Smooth muscle cell (in vitro differentiated cells): ENCODE results near the gene DENND5A. TPM values are rescaled to one million over a fixed set of nuclear protein-coding genes. Genes with fewer than 3 reads are reported as not detected.

Experiments used
- DNase-seq: peaks from one replicate; lab custom pipeline; 2025; ENCODE audit not compliant: unreplicated experiment; lab: John Stamatoyannopoulos, UW
- H2AFZ ChIP-seq: fragments of 200-600 bp; sonication (generic); 2 replicates; pipeline ENCODE4 v1.6.0; 2016; ENCODE audit warnings: antibody characterized with exemption, low read depth, mild to moderate bottlenecking
- H3F3A ChIP-seq: fragments of 200-600 bp; sonication (generic); 2 replicates; pipeline ENCODE4 v1.6.0; 2017; ENCODE audit warnings: antibody characterized with exemption, low read depth
- H3K27ac ChIP-seq: fragments of 200-600 bp; sonication (generic); 2 replicates; pipeline ENCODE4 v1.5.1; 2016; ENCODE audit warnings: low read depth, mild to moderate bottlenecking
- H3K27me3 ChIP-seq: fragments of 200-600 bp; sonication (generic); 2 replicates; pipeline ENCODE4 v1.6.1; 2016; ENCODE audit warnings: low read depth, mild to moderate bottlenecking
- H3K36me3 ChIP-seq: fragments of 200-600 bp; sonication (generic); 2 replicates; pipeline ENCODE4 v1.5.1; 2016; ENCODE audit warnings: low read depth
- H3K4me1 ChIP-seq: fragments of 200-600 bp; sonication (generic); 2 replicates; pipeline ENCODE4 v1.5.1; 2016; ENCODE audit warnings: low read depth
- H3K4me2 ChIP-seq: fragments of 200-600 bp; sonication (generic); 2 replicates; pipeline ENCODE4 v1.6.0; 2016; ENCODE audit warnings: mild to moderate bottlenecking
- H3K4me3 ChIP-seq: fragments of 200-600 bp; sonication (generic); 2 replicates; pipeline ENCODE4 v1.5.1; 2016; ENCODE audit warnings: mild to moderate bottlenecking
- H3K79me2 ChIP-seq: fragments of 200-600 bp; sonication (generic); 2 replicates; pipeline ENCODE4 v1.6.0; 2016; ENCODE audit warnings: low read depth, mild to moderate bottlenecking
- H3K9ac ChIP-seq: fragments of 200-600 bp; sonication (generic); 2 replicates; pipeline ENCODE4 v1.6.0; 2016; ENCODE audit warnings: low read depth
- H3K9me3 ChIP-seq: fragments of 200-600 bp; sonication (generic); replicated peaks from 2 replicates; pipeline ENCODE4 v1.5.1; 2016; ENCODE audit warnings: low read depth
- H4K20me1 ChIP-seq: fragments of 200-600 bp; sonication (generic); 2 replicates; pipeline ENCODE4 v1.6.0; 2016; ENCODE audit warnings: low read depth
- whole genome bisulfite sequencing: methylation state at CpG from one replicate; pipeline ENCODE4 v1.1.7; 2016; ENCODE audit warnings: low lambda C conversion rate; 5-methylcytosine and 5-hydroxymethylcytosine counted together
- polyA plus RNA-seq: library from polyadenylated mRNA; unstranded; fragments of >200 nt; fragmentation: Nextera tagmentation; extraction: Ambion mirVana; gene quantifications from 2 replicates; pipeline ENCODE4 v1.2.1, GENCODE V29; 2016
- total RNA-seq: library from RNA; depleted of rRNA; stranded (reverse); fragments of >200 nt; gene quantifications from 2 replicates; pipeline ENCODE4 v1.2.3, GENCODE V29; 2014
- TF ChIP-seq, protein P1 (sequence below): fragments of 200-600 bp; sonication (generic); IDR thresholded peaks from 2 replicates; pipeline ENCODE4 v1.5.1; 2017; ENCODE audit warnings: borderline replicate concordance, mild to moderate bottlenecking, antibody characterized with exemption; ENCODE audit not compliant: insufficient read depth, poor library complexity, severe bottlenecking

Gene DENND5A
- total RNA-seq (66.1 and 81.7 TPM in 2 replicates), polyA plus RNA-seq (40.2 and 42.0 TPM in 2 replicates)

DNA sequence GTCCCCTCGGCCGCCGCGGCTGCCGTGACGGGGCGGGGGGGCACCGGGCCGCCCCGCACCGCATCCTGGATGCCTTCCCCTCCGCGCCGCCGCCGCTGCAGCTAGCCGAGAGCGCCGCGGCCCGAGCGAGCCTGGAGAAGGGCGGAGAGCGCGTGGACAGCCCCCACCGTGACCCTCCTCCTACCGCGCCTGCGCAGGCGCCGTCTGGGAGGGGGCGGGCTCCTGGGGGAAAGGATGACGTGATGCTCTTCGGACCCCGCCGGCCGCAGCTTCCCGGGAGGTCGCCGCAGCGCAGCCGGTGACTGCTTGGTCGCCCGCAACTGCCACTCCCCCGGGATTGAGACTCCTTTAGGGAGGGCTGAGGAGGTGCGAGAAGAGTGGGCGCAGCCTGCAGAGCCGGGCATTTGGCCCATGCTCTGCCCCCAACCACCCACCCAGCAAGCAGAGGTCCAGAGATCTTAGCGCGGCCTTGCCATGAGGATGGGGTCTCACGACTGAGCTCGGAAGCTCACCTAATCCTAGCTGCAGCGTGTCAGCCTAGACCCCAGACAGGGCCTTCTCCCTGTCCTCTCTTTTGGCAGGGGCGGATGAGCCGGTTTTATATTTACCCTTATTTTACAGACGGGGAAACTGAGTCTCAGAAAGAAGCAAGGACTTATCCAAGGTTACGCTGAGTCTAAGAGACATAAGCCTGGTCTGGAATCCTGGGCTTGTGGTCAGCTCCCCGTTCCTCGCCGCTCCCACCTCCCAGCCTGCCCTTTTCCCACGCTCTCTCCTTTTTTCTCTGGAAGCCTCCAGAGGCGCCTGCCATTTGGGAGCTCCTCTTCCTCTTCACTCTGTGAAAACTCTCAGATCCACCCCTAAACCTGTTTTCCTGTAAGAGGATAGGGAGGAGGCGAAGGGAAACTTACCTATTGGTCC, at the start of gene DENND5A:
Gene DENND5A, minus strand, starts transcription at position 140 of the 921 bp plus-strand sequence. CDS start 281 bp downstream, outside the sequence.
- H3K27me3 ChIP-seq, result no peaks in the 10 kb centered on the region
- peak within 1 kb of the TSS; percentile 97 for H3K27ac ChIP-seq
- TF ChIP-seq, protein P1, sequence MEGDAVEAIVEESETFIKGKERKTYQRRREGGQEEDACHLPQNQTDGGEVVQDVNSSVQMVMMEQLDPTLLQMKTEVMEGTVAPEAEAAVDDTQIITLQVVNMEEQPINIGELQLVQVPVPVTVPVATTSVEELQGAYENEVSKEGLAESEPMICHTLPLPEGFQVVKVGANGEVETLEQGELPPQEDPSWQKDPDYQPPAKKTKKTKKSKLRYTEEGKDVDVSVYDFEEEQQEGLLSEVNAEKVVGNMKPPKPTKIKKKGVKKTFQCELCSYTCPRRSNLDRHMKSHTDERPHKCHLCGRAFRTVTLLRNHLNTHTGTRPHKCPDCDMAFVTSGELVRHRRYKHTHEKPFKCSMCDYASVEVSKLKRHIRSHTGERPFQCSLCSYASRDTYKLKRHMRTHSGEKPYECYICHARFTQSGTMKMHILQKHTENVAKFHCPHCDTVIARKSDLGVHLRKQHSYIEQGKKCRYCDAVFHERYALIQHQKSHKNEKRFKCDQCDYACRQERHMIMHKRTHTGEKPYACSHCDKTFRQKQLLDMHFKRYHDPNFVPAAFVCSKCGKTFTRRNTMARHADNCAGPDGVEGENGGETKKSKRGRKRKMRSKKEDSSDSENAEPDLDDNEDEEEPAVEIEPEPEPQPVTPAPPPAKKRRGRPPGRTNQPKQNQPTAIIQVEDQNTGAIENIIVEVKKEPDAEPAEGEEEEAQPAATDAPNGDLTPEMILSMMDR, result no peak
- peaks cover 40% of the 10 kb centered on the region for H3K79me2 ChIP-seq
- no peaks in the 10 kb centered on the region for H3K4me1 ChIP-seq
- DNase-seq, result peak; percentile 69
- H4K20me1 ChIP-seq, result peaks cover 36% of the 10 kb centered on the region
- 11% methylated on average over 30 of the region's 63 CpGs for WGBS
- peak within 1 kb of the TSS; percentile 98 for H3K9ac ChIP-seq
- H3K36me3 ChIP-seq, result no peaks in the 10 kb centered on the region
- H3F3A ChIP-seq, result peaks cover 5% of the 10 kb centered on the region
- peak within 1 kb of the TSS; percentile 92 for H3K4me2 ChIP-seq
- H3K9me3 ChIP-seq, result no peaks in the 10 kb centered on the region
- peak within 1 kb of the TSS; percentile 99 for H3K4me3 ChIP-seq
- peak within 1 kb of the TSS; percentile 75 for H2AFZ ChIP-seq

DNA sequence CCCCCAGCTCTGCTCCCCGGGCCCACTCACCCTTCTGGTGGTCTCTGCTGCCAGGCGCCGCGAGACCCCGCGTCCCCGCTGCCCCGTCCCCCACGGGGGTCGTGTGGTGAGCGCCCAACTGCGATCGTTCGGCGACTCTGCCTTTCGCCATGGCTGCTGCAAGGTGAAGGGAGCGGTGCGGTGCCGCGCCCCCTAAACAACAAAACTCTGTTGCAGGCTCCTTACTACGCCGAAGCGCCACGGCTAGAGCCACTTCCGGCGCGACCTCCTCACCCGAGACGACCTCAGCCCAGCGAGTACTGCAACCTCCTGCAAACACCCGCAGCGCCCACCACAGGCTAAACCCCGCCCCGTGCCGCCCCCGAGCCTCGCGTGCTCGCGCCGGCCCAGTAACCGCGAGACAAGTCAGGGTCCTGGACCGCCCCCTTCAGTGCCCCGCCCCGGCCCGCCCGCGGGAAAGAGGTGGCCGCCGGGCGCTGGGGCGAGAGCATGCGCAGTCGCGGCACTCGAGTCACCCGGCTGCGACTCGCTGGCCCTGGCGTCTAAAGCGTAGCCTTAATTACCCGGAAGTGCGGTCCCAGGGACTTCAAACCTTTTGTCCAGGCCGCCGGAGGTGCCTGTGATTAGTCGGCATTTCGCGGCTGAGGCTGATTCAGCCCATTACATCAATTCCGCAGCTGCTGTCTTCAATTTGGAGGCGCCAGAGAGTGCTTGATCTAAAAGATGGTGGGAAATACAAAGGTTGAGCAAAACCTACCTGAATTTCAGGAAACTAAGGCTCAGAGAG, 49.3 kb upstream of the DENND5A start, which contains the start of gene TMEM41B:
Gene TMEM41B, minus strand, starts transcription at position 303 of the 787 bp plus-strand sequence. Its CDS starts 152 bp downstream, at position 151.
- 2% methylated on average over 55 of the region's 71 CpGs for WGBS
- H3K79me2 ChIP-seq, result peaks cover 48% of the 10 kb centered on the region
- H3K4me1 ChIP-seq, result peaks cover 32% of the 10 kb centered on the region
- H3K27me3 ChIP-seq, result no peaks in the 10 kb centered on the region
- peak; percentile 94 for DNase-seq
- H2AFZ ChIP-seq, result peak within 1 kb of the TSS; percentile 60
- TF ChIP-seq, protein P1, result no peak
- H3K9me3 ChIP-seq, result no peaks in the 10 kb centered on the region
- peak within 1 kb of the TSS; percentile 92 for H3K27ac ChIP-seq
- peak within 1 kb of the TSS; percentile 89 for H3K4me2 ChIP-seq
- H3K4me3 ChIP-seq, result peak within 1 kb of the TSS; percentile 86
- peaks cover 39% of the 10 kb centered on the region for H4K20me1 ChIP-seq
- no peaks in the 10 kb centered on the region for H3K36me3 ChIP-seq
- peak within 1 kb of the TSS; percentile 90 for H3K9ac ChIP-seq
- no peaks in the 10 kb centered on the region for H3F3A ChIP-seq

DNA sequence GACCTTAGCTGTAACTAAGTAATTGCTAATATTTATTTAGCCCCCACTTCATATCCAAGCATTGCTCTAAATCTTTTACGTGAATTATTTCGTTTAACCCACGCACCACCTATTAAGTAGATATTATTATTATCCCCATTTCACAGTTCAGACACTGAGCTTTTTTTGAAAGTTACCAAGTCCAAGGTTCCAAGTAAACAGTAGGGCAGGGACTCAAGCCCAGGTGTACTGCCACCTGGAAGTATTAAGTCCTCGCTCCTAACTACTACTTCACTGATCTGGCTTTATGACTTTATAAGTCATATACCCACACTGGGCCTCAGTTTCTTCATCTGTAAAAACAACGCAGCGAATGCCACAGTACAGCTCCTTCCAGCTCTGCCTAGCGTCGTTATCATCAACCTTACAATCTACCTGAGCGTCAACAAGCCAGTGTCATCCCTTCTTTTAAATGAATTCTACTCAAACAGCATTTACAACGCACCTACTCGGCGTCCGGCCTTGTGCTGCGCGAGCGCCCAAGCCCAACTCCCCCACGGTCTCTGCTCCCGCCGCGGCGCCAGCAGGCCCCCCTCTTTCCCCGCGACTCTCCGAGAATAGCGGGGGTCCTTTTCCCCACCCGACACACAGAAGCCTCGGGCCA, 48.6 kb upstream of the DENND5A start:
- Histone ChIP-seq H3K4me1 (peaks cover 25% of the 10 kb centered on the region), H2AFZ (peak overlapping the region; percentile 31), H3K4me3 (peak overlapping the region; percentile 86), H3K4me2 (peak overlapping the region; percentile 89), H3K27ac (peak overlapping the region; percentile 61), H4K20me1 (peaks cover 46% of the 10 kb centered on the region), H3K9ac (peak overlapping the region; percentile 90), H3K27me3 (no peaks in the 10 kb centered on the region), H3F3A (no peaks in the 10 kb centered on the region), H3K79me2 (peaks cover 55% of the 10 kb centered on the region), H3K36me3 (no peaks in the 10 kb centered on the region), H3K9me3 (no peaks in the 10 kb centered on the region)
- TF ChIP-seq, protein P1, result no peak
- DNase-seq, result no peak
- under 1% methylated on average over 27 of the region's 27 CpGs for WGBS
